Astrocyte of the hippocampus (primary cell): Measurements from ENCODE around the gene HNRNPM.
"Not testable (repeated sequence)": the region's sequence is repeated elsewhere in the genome, so short reads cannot be mapped to it uniquely, and the experiment has no call there.

Experiments used
- DNase-seq: peaks from one replicate; pipeline ENCODE4 v3.0.0; 2011; ENCODE audit warnings: low read depth, low spot score

Gene HNRNPM

GRCh38 chr19:8511573-8512101, 66.9 kb downstream of the HNRNPM start:
- DNase-seq = no peak

- DNase-seq = peak; percentile 34
Measured at GRCh38 chr19:8512115-8512967, 67.6 kb downstream of the HNRNPM start.

GRCh38 chr19:8513036-8513686, 68.4 kb downstream of the HNRNPM start:
- DNase-seq = no peak

- peak; percentile 97 for DNase-seq
Measured at GRCh38 chr19:8513687-8514504, 69.1 kb downstream of the HNRNPM start, which contains the start of gene ZNF414. ZNF414 (minus strand) TSS chr19:8514167; CDS start chr19:8514046, 121 bp downstream.

GRCh38 chr19:8514505-8515009, 69.8 kb downstream of the HNRNPM start:
- DNase-seq = not testable (repeated sequence)

- DNase-seq = no peak
Measured at GRCh38 chr19:8515317-8515716, 70.5 kb downstream of the HNRNPM start.

GRCh38 chr19:8517551-8518442, 73.0 kb downstream of the HNRNPM start:
- no peak for DNase-seq

GRCh38 chr19:8518536-8518935, 73.8 kb downstream of the HNRNPM start:
- no peak for DNase-seq

GRCh38 chr19:8519388-8519787, 74.6 kb downstream of the HNRNPM start:
- no peak for DNase-seq

- no peak for DNase-seq
Measured at GRCh38 chr19:8525401-8525684, 80.6 kb downstream of the HNRNPM start.

- DNase-seq = peak; percentile 97
Measured at GRCh38 chr19:8526345-8527091, 81.7 kb downstream of the HNRNPM start.

GRCh38 chr19:8528500-8528899, 83.7 kb downstream of the HNRNPM start:
- DNase-seq = no peak

- DNase-seq = no peak
Measured at GRCh38 chr19:8529369-8530006, 84.7 kb downstream of the HNRNPM start.

GRCh38 chr19:8530061-8530679, 85.4 kb downstream of the HNRNPM start:
- no peak for DNase-seq

GRCh38 chr19:8531470-8531869, 86.7 kb downstream of the HNRNPM start:
- no peak for DNase-seq

GRCh38 chr19:8532225-8532624, 87.5 kb downstream of the HNRNPM start:
- DNase-seq = no peak

- no peak for DNase-seq
Measured at GRCh38 chr19:8536282-8536681, 91.5 kb downstream of the HNRNPM start.

GRCh38 chr19:8537099-8537498, 92.3 kb downstream of the HNRNPM start:
- no peak for DNase-seq
